ENCODE data around the gene WNT9A.

Gene WNT9A

GRCh38 chr1:227958617-227959324, 11.0 kb upstream of the WNT9A start:
- H3K4me3 ChIP-seq (ENCODE audit: low read depth, low read length), result no peak overlapping the region
- no peak for TF ChIP-seq CTCF (IDR thresholded peaks at IDR 0.05; ENCODE audit: low read depth, low read length)
- no peaks in the 10 kb centered on the region for H3K4me1 ChIP-seq
- DNase-seq, result no peak
- H3K36me3 ChIP-seq, result no peaks in the 10 kb centered on the region
- H3K9me3 ChIP-seq, result peaks cover 4% of the 10 kb centered on the region
- H3K27me3 ChIP-seq, result peaks cover 8% of the 10 kb centered on the region; the same call in 1 of the 2 replicates

GRCh38 chr1:227955808-227956207, 8.1 kb upstream of the WNT9A start:
- H3K9me3 ChIP-seq, result peaks cover 4% of the 10 kb centered on the region
- TF ChIP-seq CTCF (IDR thresholded peaks at IDR 0.05; ENCODE audit: low read depth, low read length), result no peak
- no peak overlapping the region for H3K4me3 ChIP-seq (ENCODE audit: low read depth, low read length)
- H3K4me1 ChIP-seq, result no peaks in the 10 kb centered on the region
- no peaks in the 10 kb centered on the region for H3K36me3 ChIP-seq
- DNase-seq, result no peak
- peaks cover 8% of the 10 kb centered on the region; the same call in 1 of the 2 replicates for H3K27me3 ChIP-seq

GRCh38 chr1:227954163-227954850, 6.6 kb upstream of the WNT9A start:
- TF ChIP-seq CTCF (IDR thresholded peaks at IDR 0.05; ENCODE audit: low read depth, low read length), result no peak
- peaks cover 11% of the 10 kb centered on the region for H3K27me3 ChIP-seq

GRCh38 chr1:227953022-227953412, 5.3 kb upstream of the WNT9A start:
- no peaks in the 10 kb centered on the region for H3K36me3 ChIP-seq

More at GRCh38 chr1:227954163-227954850, 6.6 kb upstream of the WNT9A start:
- Histone ChIP-seq H3K36me3 (no peaks in the 10 kb centered on the region), H3K4me3 (ENCODE audit: low read depth, low read length) (no peak overlapping the region), H3K9me3 (peaks cover 4% of the 10 kb centered on the region), H3K4me1 (no peaks in the 10 kb centered on the region)
- no peak for DNase-seq

GRCh38 chr1:227952374-227953021, 4.8 kb upstream of the WNT9A start:
- no peak for DNase-seq
- Histone ChIP-seq H3K4me3 (ENCODE audit: low read depth, low read length) (no peak overlapping the region), H3K9me3 (peaks cover 4% of the 10 kb centered on the region; the same call in 1 of the 2 replicates), H3K36me3 (no peaks in the 10 kb centered on the region), H3K4me1 (no peaks in the 10 kb centered on the region), H3K27me3 (peaks cover 21% of the 10 kb centered on the region)
- no peak for TF ChIP-seq CTCF (IDR thresholded peaks at IDR 0.05; ENCODE audit: low read depth, low read length)

More at GRCh38 chr1:227953022-227953412, 5.3 kb upstream of the WNT9A start:
- Histone ChIP-seq H3K4me3 (ENCODE audit: low read depth, low read length) (no peak overlapping the region), H3K27me3 (peaks cover 18% of the 10 kb centered on the region), H3K4me1 (no peaks in the 10 kb centered on the region), H3K9me3 (peaks cover 4% of the 10 kb centered on the region; the same call in 1 of the 2 replicates)
- no peak for TF ChIP-seq CTCF (IDR thresholded peaks at IDR 0.05; ENCODE audit: low read depth, low read length)
- DNase-seq, result no peak

Measured in BE2C (cell line).